ENCODE results near the gene ZNF282. TPM values are rescaled to one million over a fixed set of nuclear protein-coding genes. Genes with fewer than 3 reads are reported as not detected.

ZNF282 gene
- total RNA-seq, 1 experiment from 2014 or later, result 38.2 TPM

- no TSS peak for BruUV-seq (replicated peaks)
- no peaks in the 10 kb centered on the region for H3K9me3 ChIP-seq (ENCODE audit: low read depth, low read length, poor library complexity, severe bottlenecking)
- TF ChIP-seq CTCF (conservative IDR thresholded peaks at IDR 0.05; ENCODE audit: low read depth, low read length), result no peak
- TF ChIP-seq EZH2 (IDR thresholded peaks at IDR 0.05; ENCODE audit: borderline replicate concordance, low read depth, low read length, poor library complexity, severe bottlenecking), result no peak
- CTCF ChIA-PET, result no interaction called here
- no peak overlapping the region for H3K4me3 ChIP-seq (ENCODE audit: low read depth, low read length, poor library complexity, severe bottlenecking)
- H3K27me3 ChIP-seq (replicated peaks; ENCODE audit: insufficient read depth, low read depth, low read length, poor library complexity), result no peaks in the 10 kb centered on the region
- H3K36me3 ChIP-seq (ENCODE audit: insufficient read depth, low read length, poor library complexity, severe bottlenecking), result peaks cover 80% of the 10 kb centered on the region
- DNase-seq (ENCODE audit: low spot score), result no peak
- intact Hi-C loops (cut with micrococcal nuclease; ENCODE audit: unreplicated experiment), result no loop called here
- POLR2A ChIA-PET (ENCODE audit: low non-redundant PET), result interaction anchor here (0.6 kb wide), 1 partner anchor 33 kb away, joined by 3 read pairs; no protein-coding TSS in a partner anchor
- no peaks in the 10 kb centered on the region for H3K4me1 ChIP-seq (ENCODE audit: insufficient read depth, low read length, poor library complexity, severe bottlenecking)
- H3K27ac ChIP-seq (ENCODE audit: low read depth, low read length, poor library complexity, severe bottlenecking), result no peak overlapping the region
These were observed 7.5 kb downstream of the ZNF282 start for GRCh38 chr7:149202831-149203231.

- Histone ChIP-seq H3K4me3 (ENCODE audit: low read depth, low read length, poor library complexity, severe bottlenecking) (no peak overlapping the region), H3K27me3 (replicated peaks; ENCODE audit: insufficient read depth, low read depth, low read length, poor library complexity) (no peaks in the 10 kb centered on the region), H3K36me3 (ENCODE audit: insufficient read depth, low read length, poor library complexity, severe bottlenecking) (peaks cover 69% of the 10 kb centered on the region), H3K4me1 (ENCODE audit: insufficient read depth, low read length, poor library complexity, severe bottlenecking) (no peaks in the 10 kb centered on the region), H3K9me3 (ENCODE audit: low read depth, low read length, poor library complexity, severe bottlenecking) (no peaks in the 10 kb centered on the region), H3K27ac (ENCODE audit: low read depth, low read length, poor library complexity, severe bottlenecking) (no peak overlapping the region)
- CTCF ChIA-PET, result no interaction called here
- TF ChIP-seq CTCF (conservative IDR thresholded peaks at IDR 0.05; ENCODE audit: low read depth, low read length), result no peak
- TF ChIP-seq EZH2 (IDR thresholded peaks at IDR 0.05; ENCODE audit: borderline replicate concordance, low read depth, low read length, poor library complexity, severe bottlenecking), result no peak
- BruUV-seq (replicated peaks), result no TSS peak
- DNase-seq (ENCODE audit: low spot score), result no peak
- intact Hi-C loops (cut with micrococcal nuclease; ENCODE audit: unreplicated experiment), result no loop called here
- POLR2A ChIA-PET (ENCODE audit: low non-redundant PET), result no interaction called here
These were observed 10.5 kb downstream of the ZNF282 start for GRCh38 chr7:149205690-149206381.

- Histone ChIP-seq H3K4me1 (ENCODE audit: insufficient read depth, low read length, poor library complexity, severe bottlenecking) (no peaks in the 10 kb centered on the region), H3K9me3 (ENCODE audit: low read depth, low read length, poor library complexity, severe bottlenecking) (no peaks in the 10 kb centered on the region), H3K36me3 (ENCODE audit: insufficient read depth, low read length, poor library complexity, severe bottlenecking) (peaks cover 72% of the 10 kb centered on the region), H3K4me3 (ENCODE audit: low read depth, low read length, poor library complexity, severe bottlenecking) (no peak overlapping the region), H3K27me3 (replicated peaks; ENCODE audit: insufficient read depth, low read depth, low read length, poor library complexity) (no peaks in the 10 kb centered on the region), H3K27ac (ENCODE audit: low read depth, low read length, poor library complexity, severe bottlenecking) (no peak overlapping the region)
- ChIA-PET CTCF (no interaction called here), POLR2A (ENCODE audit: low non-redundant PET) (no interaction called here)
- DNase-seq (ENCODE audit: low spot score), result no peak
- intact Hi-C loops (cut with micrococcal nuclease; ENCODE audit: unreplicated experiment), result no loop called here
- no peak for TF ChIP-seq CTCF (conservative IDR thresholded peaks at IDR 0.05; ENCODE audit: low read depth, low read length)
- no peak for TF ChIP-seq EZH2 (IDR thresholded peaks at IDR 0.05; ENCODE audit: borderline replicate concordance, low read depth, low read length, poor library complexity, severe bottlenecking)
- no TSS peak for BruUV-seq (replicated peaks)
These were observed 12.1 kb downstream of the ZNF282 start for GRCh38 chr7:149207324-149208035.

All from A673 (cell line).